ENCODE measurements around the gene TBCA. TPM values are rescaled to one million over a fixed set of nuclear protein-coding genes. Genes with fewer than 3 reads are reported as not detected.

TBCA gene
- total and polyA plus RNA-seq, 2 donors from 2014 or later: 124 to 407 TPM

GRCh38 chr5:77781076-77781475 is 4.9 kb upstream of the TBCA start:
- H3K4me3 ChIP-seq (ENCODE audit: low read length in 3 of 3): no peak overlapping the region
- intact Hi-C loops (cut with DNase I): no loop called here
- H3K9ac ChIP-seq (ENCODE audit: low read length in 3 of 3): no peak overlapping the region
- no peak for FAIRE-seq
- H3K4me1 ChIP-seq (ENCODE audit: control insufficient read depth in 2 of 3, insufficient read depth in 2 of 3, low read depth in 1 of 3, low read length in 3 of 3): peaks cover 0 to 4% (median 0%) of the 10 kb centered on the region in 3 donors
- TF ChIP-seq, protein P1, sequence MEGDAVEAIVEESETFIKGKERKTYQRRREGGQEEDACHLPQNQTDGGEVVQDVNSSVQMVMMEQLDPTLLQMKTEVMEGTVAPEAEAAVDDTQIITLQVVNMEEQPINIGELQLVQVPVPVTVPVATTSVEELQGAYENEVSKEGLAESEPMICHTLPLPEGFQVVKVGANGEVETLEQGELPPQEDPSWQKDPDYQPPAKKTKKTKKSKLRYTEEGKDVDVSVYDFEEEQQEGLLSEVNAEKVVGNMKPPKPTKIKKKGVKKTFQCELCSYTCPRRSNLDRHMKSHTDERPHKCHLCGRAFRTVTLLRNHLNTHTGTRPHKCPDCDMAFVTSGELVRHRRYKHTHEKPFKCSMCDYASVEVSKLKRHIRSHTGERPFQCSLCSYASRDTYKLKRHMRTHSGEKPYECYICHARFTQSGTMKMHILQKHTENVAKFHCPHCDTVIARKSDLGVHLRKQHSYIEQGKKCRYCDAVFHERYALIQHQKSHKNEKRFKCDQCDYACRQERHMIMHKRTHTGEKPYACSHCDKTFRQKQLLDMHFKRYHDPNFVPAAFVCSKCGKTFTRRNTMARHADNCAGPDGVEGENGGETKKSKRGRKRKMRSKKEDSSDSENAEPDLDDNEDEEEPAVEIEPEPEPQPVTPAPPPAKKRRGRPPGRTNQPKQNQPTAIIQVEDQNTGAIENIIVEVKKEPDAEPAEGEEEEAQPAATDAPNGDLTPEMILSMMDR (IDR thresholded peaks at IDR 0.05; ENCODE audit: borderline replicate concordance, extremely low read depth, insufficient read depth): no peak
- H3K27ac ChIP-seq (ENCODE audit: low read depth in 2 of 2, low read length in 2 of 2): no peak overlapping the region
- H3K9me3 ChIP-seq (ENCODE audit: control insufficient read depth in 2 of 3, insufficient read depth in 1 of 3, low read length in 3 of 3): no peaks in the 10 kb centered on the region
- H3K36me3 ChIP-seq (ENCODE audit: control insufficient read depth in 2 of 3, insufficient read depth in 3 of 3, low read length in 3 of 3): no peaks in the 10 kb centered on the region
- H3K27me3 ChIP-seq (ENCODE audit: control insufficient read depth, insufficient read depth, low read length): no peaks in the 10 kb centered on the region
- DNase-seq: no peak

- H3K27ac ChIP-seq (ENCODE audit: low read depth in 2 of 2, low read length in 2 of 2): no peak overlapping the region
- TF ChIP-seq, protein P1 (IDR thresholded peaks at IDR 0.05; ENCODE audit: borderline replicate concordance, extremely low read depth, insufficient read depth): no peak
- H3K9me3 ChIP-seq (ENCODE audit: control insufficient read depth in 2 of 3, insufficient read depth in 1 of 3, low read length in 3 of 3): no peaks in the 10 kb centered on the region
- FAIRE-seq: no peak
- intact Hi-C loops (cut with DNase I): no loop called here
- H3K36me3 ChIP-seq (ENCODE audit: control insufficient read depth in 2 of 3, insufficient read depth in 3 of 3, low read length in 3 of 3): no peaks in the 10 kb centered on the region
- H3K27me3 ChIP-seq (ENCODE audit: control insufficient read depth, insufficient read depth, low read length): no peaks in the 10 kb centered on the region
- no peak overlapping the region for H3K4me3 ChIP-seq (ENCODE audit: low read length in 3 of 3)
- peaks cover 6 to 12% (median 11%) of the 10 kb centered on the region in 3 donors for H3K4me1 ChIP-seq (ENCODE audit: control insufficient read depth in 2 of 3, insufficient read depth in 2 of 3, low read depth in 1 of 3, low read length in 3 of 3)
- no peak for DNase-seq
- no peak overlapping the region for H3K9ac ChIP-seq (ENCODE audit: low read length in 3 of 3)
Observed at GRCh38 chr5:77778881-77779438, 2.8 kb upstream of the TBCA start.

- Histone ChIP-seq H3K36me3 (ENCODE audit: control insufficient read depth in 2 of 3, insufficient read depth in 3 of 3, low read length in 3 of 3) (no peaks in the 10 kb centered on the region), H3K27me3 (ENCODE audit: control insufficient read depth, insufficient read depth, low read length) (no peaks in the 10 kb centered on the region), H3K27ac (ENCODE audit: low read depth in 2 of 2, low read length in 2 of 2) (no peak overlapping the region), H3K9me3 (ENCODE audit: control insufficient read depth in 2 of 3, insufficient read depth in 1 of 3, low read length in 3 of 3) (no peaks in the 10 kb centered on the region), H3K4me3 (ENCODE audit: low read length in 3 of 3) (no peak overlapping the region), H3K4me1 (ENCODE audit: control insufficient read depth in 2 of 3, insufficient read depth in 2 of 3, low read depth in 1 of 3, low read length in 3 of 3) (peaks cover 6 to 16% (median 12%) of the 10 kb centered on the region in 3 donors), H3K9ac (ENCODE audit: low read length in 3 of 3) (no peak overlapping the region)
- FAIRE-seq: no peak
- intact Hi-C loops (cut with DNase I): no loop called here
- no peak for DNase-seq
- TF ChIP-seq, protein P1 (IDR thresholded peaks at IDR 0.05; ENCODE audit: borderline replicate concordance, extremely low read depth, insufficient read depth): no peak
Observed at GRCh38 chr5:77778398-77778797, 2.3 kb upstream of the TBCA start.

GRCh38 chr5:77777911-77778310 is 1.8 kb upstream of the TBCA start:
- Histone ChIP-seq H3K4me1 (ENCODE audit: control insufficient read depth in 2 of 3, insufficient read depth in 2 of 3, low read depth in 1 of 3, low read length in 3 of 3) (peaks cover 6 to 18% (median 12%) of the 10 kb centered on the region in 3 donors), H3K4me3 (ENCODE audit: low read length in 3 of 3) (no peak overlapping the region), H3K9ac (ENCODE audit: low read length in 3 of 3) (no peak overlapping the region), H3K36me3 (ENCODE audit: control insufficient read depth in 2 of 3, insufficient read depth in 3 of 3, low read length in 3 of 3) (no peaks in the 10 kb centered on the region), H3K27me3 (ENCODE audit: control insufficient read depth, insufficient read depth, low read length) (no peaks in the 10 kb centered on the region), H3K27ac (ENCODE audit: low read depth in 2 of 2, low read length in 2 of 2) (no peak overlapping the region), H3K9me3 (ENCODE audit: control insufficient read depth in 2 of 3, insufficient read depth in 1 of 3, low read length in 3 of 3) (no peaks in the 10 kb centered on the region)
- no peak for DNase-seq
- TF ChIP-seq, protein P1 (IDR thresholded peaks at IDR 0.05; ENCODE audit: borderline replicate concordance, extremely low read depth, insufficient read depth): no peak
- intact Hi-C loops (cut with DNase I): no loop called here
- no peak for FAIRE-seq
